ENCODE results near the gene STEEP1. TPM values are rescaled to one million over a fixed set of nuclear protein-coding genes. Genes with fewer than 3 reads are reported as not detected.

Gene STEEP1
- total and polyA plus RNA-seq, 12 donors = 7.0 to 32.0 (median 21.1) TPM

- no peaks in the 10 kb centered on the region for H3K4me1 ChIP-seq (replicated peaks in 1 of 2)
- no peak for DNase-seq
- WGBS, 4 donors = 73 to 82% (median 79%) methylated on average over 4 of the region's 4 CpGs
- H3K27ac ChIP-seq = no peak overlapping the region
- no peak overlapping the region for H3K4me3 ChIP-seq
- no peaks in the 10 kb centered on the region for H3K36me3 ChIP-seq (replicated peaks in 1 of 2)
- no peaks in the 10 kb centered on the region for H3K27me3 ChIP-seq
- TF ChIP-seq POLR2A (IDR thresholded peaks at IDR 0.05) (no peak), CTCF (IDR thresholded peaks at IDR 0.05) (no peak)
- intact Hi-C loops (cut with DNase I) = no loop called here
- no peaks in the 10 kb centered on the region for H3K9me3 ChIP-seq (replicated peaks in 1 of 3)
Observed at GRCh38 chrX:119518371-119518770, 46.8 kb downstream of the STEEP1 start.

- H3K36me3 ChIP-seq (replicated peaks in 1 of 2) = no peaks in the 10 kb centered on the region
- no peaks in the 10 kb centered on the region for H3K27me3 ChIP-seq
- intact Hi-C loops (cut with DNase I) = no loop called here
- TF ChIP-seq CTCF (IDR thresholded peaks at IDR 0.05) (peak; percentile 67 to 81 (median 76)), POLR2A (IDR thresholded peaks at IDR 0.05) (no peak)
- H3K27ac ChIP-seq = no peak overlapping the region
- H3K9me3 ChIP-seq (replicated peaks in 1 of 3) = no peaks in the 10 kb centered on the region
- no peaks in the 10 kb centered on the region for H3K4me1 ChIP-seq (replicated peaks in 1 of 2)
- 29 to 40% (median 35%) methylated on average over 5 of the region's 5 CpGs for WGBS, 4 donors
- H3K4me3 ChIP-seq = no peak overlapping the region
- DNase-seq = peak; percentile 20 to 60 (median 30)
Observed at GRCh38 chrX:119516157-119516702, 49.0 kb downstream of the STEEP1 start.

GRCh38 chrX:119512146-119512800 lies 52.9 kb downstream of the STEEP1 start:
- DNase-seq = peak; percentile 58 to 85 (median 72)
- intact Hi-C loops (cut with DNase I) = no loop called here
- H3K27ac ChIP-seq = no peak overlapping the region
- no peak overlapping the region for H3K4me3 ChIP-seq
- no peaks in the 10 kb centered on the region for H3K9me3 ChIP-seq (replicated peaks in 1 of 3)
- H3K27me3 ChIP-seq = no peaks in the 10 kb centered on the region
- H3K4me1 ChIP-seq (replicated peaks in 1 of 2) = no peaks in the 10 kb centered on the region
- WGBS, 4 donors = 14 to 58% (median 48%) methylated on average over 4 to 14 of the region's 14 CpGs
- TF ChIP-seq POLR2A (IDR thresholded peaks at IDR 0.05) = no peak
- TF ChIP-seq CTCF (IDR thresholded peaks at IDR 0.05) = peak; percentile 35 to 76 (median 62)
- H3K36me3 ChIP-seq (replicated peaks in 1 of 2) = no peaks in the 10 kb centered on the region

- H3K4me1 ChIP-seq (replicated peaks in 1 of 2) = no peaks in the 10 kb centered on the region
- no peak overlapping the region for H3K27ac ChIP-seq
- H3K27me3 ChIP-seq = no peaks in the 10 kb centered on the region
- H3K9me3 ChIP-seq (replicated peaks in 1 of 3) = no peaks in the 10 kb centered on the region
- TF ChIP-seq POLR2A (IDR thresholded peaks at IDR 0.05) (no peak), CTCF (IDR thresholded peaks at IDR 0.05) (no peak)
- no peaks in the 10 kb centered on the region for H3K36me3 ChIP-seq (replicated peaks in 1 of 2)
- H3K4me3 ChIP-seq = no peak overlapping the region
- intact Hi-C loops (cut with DNase I) = no loop called here
- no peak for DNase-seq
- 57 to 74% (median 71%) methylated on average over 3 to 6 of the region's 6 CpGs for WGBS, 4 donors
Observed at GRCh38 chrX:119507206-119507605, 58.0 kb downstream of the STEEP1 start.
